Skin of body (tissue), 2 donors: ENCODE results near the gene POFUT2. TPM values are rescaled to one million over a fixed set of nuclear protein-coding genes. Genes with fewer than 3 reads are reported as not detected.
A peak's percentile ranks its signal among the peaks of the same experiment; 100 is the strongest.

ENCODE experiments used
- DNase-seq: peaks from one replicate; lab custom pipeline; 2025; lab: John Stamatoyannopoulos, UW
- total RNA-seq: library from RNA; depleted of rRNA; stranded (reverse); fragments of >200 nt; gene quantifications from one replicate; pipeline ENCODE4 v1.2.3, GENCODE V29; 2014

POFUT2 gene
- total RNA-seq, 1 donor from 2014 or later: 31.3 TPM

GRCh38 chr21:45299026-45299863, 11.6 kb upstream of the POFUT2 start:
- no peak for DNase-seq

- DNase-seq: no peak
These were observed 10.2 kb upstream of the POFUT2 start for GRCh38 chr21:45297869-45298268.

DNA sequence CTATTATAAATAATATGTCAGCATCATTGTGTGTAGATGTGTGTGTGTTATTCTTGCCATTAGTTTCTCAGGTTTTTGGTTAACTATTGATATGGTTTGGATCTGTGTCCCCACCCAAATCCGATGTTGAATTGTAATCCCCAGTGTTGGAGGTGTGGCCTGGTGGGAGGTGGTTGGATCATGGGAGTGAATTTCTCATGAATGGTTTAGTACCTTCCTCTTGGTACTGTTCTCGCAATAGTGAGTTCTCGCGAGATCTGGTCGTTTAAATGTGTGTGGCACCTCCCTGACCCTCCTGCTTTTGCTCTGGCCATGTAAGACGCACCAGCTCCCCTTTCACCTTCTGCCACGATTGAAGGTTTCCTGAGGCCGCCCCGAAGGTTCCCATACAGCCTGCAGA, 9.6 kb upstream of the POFUT2 start:
- DNase-seq: no peak

- DNase-seq: no peak
These were observed 8.9 kb upstream of the POFUT2 start for GRCh38 chr21:45296638-45297037.

- DNase-seq: no peak
These were observed 8.1 kb upstream of the POFUT2 start for GRCh38 chr21:45295576-45296365.

- peak; percentile 87 for DNase-seq
These were observed 7.0 kb upstream of the POFUT2 start for GRCh38 chr21:45294509-45295291.

GRCh38 chr21:45293726-45294401, 6.2 kb upstream of the POFUT2 start:
- DNase-seq: no peak

DNA sequence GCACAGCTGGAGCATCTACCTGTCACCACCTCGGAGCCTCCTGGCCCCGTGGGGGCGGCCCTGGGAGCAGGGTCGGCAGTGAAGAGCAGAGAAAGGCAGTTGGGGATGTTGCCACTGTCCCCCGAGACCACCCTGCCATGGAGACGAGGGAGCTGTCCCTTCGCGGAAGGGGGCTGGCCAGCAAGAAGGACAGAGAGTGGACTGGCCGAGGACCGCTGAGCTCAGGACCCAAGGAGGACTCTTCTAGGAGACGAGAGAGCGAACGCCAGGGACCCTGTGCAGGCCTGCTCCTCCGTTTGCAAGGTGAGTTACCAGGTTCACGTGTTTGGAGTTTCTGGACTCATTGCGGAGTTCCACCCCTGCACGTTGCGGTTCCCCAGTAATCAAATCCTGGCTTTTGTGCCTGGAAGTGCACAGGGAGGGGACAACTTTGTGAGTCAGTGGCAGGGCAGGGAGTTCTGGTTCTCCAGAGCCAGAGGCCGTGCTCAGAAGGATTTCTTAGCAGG, 5.6 kb upstream of the POFUT2 start:
- no peak for DNase-seq

GRCh38 chr21:45292399-45293219, 4.9 kb upstream of the POFUT2 start:
- peak; percentile 75 for DNase-seq

DNA sequence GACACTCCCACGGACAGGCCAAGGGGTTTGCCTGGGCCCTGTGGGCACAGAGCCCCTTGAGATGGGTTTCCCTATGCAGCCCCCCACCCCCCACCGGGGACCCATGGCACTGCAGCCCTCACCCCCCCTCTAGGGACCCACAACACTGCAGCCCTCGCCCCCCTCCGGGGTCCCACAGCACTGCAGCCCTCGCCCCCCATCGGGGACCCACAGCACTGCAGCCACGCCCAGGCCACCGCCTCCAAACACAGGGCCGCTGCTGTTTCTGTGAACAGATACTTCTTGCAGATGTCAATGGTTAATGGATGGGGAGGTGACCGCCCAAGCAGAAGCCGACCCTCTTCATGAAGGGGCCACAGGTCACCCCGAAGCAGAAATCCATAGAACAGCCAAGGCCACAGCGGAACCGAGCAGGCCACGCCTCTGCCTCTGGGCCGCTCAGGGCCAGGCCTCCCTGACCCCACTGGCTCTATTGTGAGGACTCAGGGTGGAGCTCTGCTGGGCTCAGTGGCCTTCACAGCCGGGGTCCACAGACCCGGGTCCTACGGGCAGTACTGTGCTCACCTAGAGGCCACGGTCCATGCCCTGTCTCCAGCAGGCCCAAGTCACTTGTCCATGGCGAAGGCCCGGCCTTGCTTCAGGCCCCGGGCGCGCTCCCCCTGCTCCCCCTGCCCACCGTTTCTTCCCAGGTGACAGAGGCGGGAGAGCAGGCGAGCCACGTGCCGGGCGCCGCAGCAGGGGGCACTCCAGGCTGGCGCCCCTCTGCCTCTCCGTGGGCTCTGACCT, 4.1 kb upstream of the POFUT2 start:
- no peak for DNase-seq

GRCh38 chr21:45290948-45291612, 3.4 kb upstream of the POFUT2 start:
- peak; percentile 44 for DNase-seq

DNA sequence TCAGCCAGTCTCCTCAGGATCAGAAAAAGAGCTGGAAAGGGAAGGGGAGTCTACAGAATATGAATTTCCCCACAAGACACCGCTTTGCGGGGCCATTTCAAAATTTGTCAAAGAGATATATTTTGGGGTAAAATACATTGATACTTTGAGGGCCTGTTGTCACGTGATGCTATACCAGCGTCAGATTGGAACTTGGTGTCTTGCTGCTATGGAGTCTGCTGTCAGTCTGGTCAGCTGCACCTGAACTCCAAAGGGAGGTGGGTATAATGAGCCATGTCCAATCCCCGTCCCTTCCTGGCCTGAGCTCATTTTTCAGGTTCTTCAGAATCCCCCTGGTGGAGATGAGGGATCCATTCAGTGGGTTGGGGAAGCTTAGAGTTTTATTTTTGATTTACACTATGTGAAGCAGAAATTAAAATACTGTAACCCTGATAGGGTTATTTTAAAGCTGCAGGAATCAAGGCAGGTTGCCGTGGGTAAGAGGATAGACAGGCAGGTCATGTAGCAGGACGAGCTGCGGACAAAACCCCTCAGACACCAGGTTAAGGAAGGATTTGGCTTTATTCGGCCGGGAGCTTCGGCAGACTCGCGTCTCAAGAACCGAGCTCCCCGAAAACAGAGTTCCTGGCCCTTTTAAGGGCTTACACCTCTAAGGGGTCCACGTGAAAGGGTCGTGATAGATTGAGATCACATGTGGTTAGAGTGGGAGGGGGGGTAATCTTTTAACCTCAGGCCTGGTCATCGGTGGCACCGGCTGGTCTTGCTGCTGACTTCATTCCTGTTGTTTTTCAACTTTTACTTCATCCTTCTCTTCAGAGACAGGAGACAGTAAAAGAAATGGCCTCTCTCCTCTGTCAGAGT, 2.2 kb upstream of the POFUT2 start:
- no peak for DNase-seq

GRCh38 chr21:45289134-45289533, 1.4 kb upstream of the POFUT2 start:
- DNase-seq: no peak

- no peak for DNase-seq
These were observed 746 bp upstream of the POFUT2 start for GRCh38 chr21:45288441-45288841.

GRCh38 chr21:45286671-45287437, 841 bp downstream of the POFUT2 start:
- no peak for DNase-seq

GRCh38 chr21:45285266-45285931, 2.3 kb downstream of the POFUT2 start:
- DNase-seq: no peak

DNA sequence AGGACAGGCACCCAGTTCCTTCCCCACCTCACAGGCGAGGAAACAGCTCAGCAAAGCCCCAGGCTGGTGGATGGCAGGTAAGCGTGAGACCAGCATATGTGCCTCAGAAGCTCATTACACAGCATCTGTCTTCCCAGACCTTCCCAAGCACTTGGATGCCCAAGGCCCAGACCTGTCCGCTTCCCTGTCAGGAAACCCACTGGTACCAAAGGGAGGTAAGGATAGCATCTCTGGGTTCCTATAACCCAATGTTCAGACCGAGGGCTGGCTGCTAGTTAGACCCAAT, 3.3 kb downstream of the POFUT2 start:
- no peak for DNase-seq
